ENCODE data around the gene STAC3.

STAC3 gene

GRCh38 chr12:57262126-57262822 lies 11.3 kb upstream of the STAC3 start:
- ATAC-seq (no peak), DNase-seq (ENCODE audit: low spot score in 2 of 2) (no peak)
- Mint-ChIP-seq H3K27ac (no peak overlapping the region), H3K9me3 (no peaks in the 10 kb centered on the region), H3K4me3 (no peak overlapping the region), H3K4me1 (no peaks in the 10 kb centered on the region), H3K36me3 (peaks cover 67% of the 10 kb centered on the region)

- no peak overlapping the region for H3K4me3 Mint-ChIP-seq
- no peak overlapping the region for H3K27ac Mint-ChIP-seq
- H3K9me3 Mint-ChIP-seq, result no peaks in the 10 kb centered on the region
- H3K36me3 Mint-ChIP-seq, result peaks cover 67% of the 10 kb centered on the region
- no peaks in the 10 kb centered on the region for H3K4me1 Mint-ChIP-seq
- no peak for DNase-seq (ENCODE audit: low spot score in 2 of 2)
- ATAC-seq, result no peak
Observed at GRCh38 chr12:57261428-57261865, 10.5 kb upstream of the STAC3 start.

- no peak for DNase-seq (ENCODE audit: low spot score in 2 of 2)
- Mint-ChIP-seq H3K36me3 (peaks cover 66% of the 10 kb centered on the region), H3K4me3 (no peak overlapping the region), H3K27ac (no peak overlapping the region), H3K4me1 (no peaks in the 10 kb centered on the region), H3K9me3 (no peaks in the 10 kb centered on the region)
- ATAC-seq, result no peak
Observed at GRCh38 chr12:57260366-57260765, 9.4 kb upstream of the STAC3 start.

- DNase-seq (ENCODE audit: low spot score in 2 of 2) (no peak), ATAC-seq (no peak)
- Mint-ChIP-seq H3K36me3 (peaks cover 62% of the 10 kb centered on the region), H3K4me1 (no peaks in the 10 kb centered on the region), H3K27ac (no peak overlapping the region), H3K4me3 (no peak overlapping the region), H3K9me3 (no peaks in the 10 kb centered on the region)
Observed at GRCh38 chr12:57258977-57259970, 8.3 kb upstream of the STAC3 start.

GRCh38 chr12:57255916-57256315 lies 4.9 kb upstream of the STAC3 start:
- Mint-ChIP-seq H3K27ac (no peak overlapping the region), H3K9me3 (no peaks in the 10 kb centered on the region), H3K4me1 (no peaks in the 10 kb centered on the region), H3K36me3 (peaks cover 59% of the 10 kb centered on the region), H3K4me3 (no peak overlapping the region)
- DNase-seq (ENCODE audit: low spot score in 2 of 2) (no peak), ATAC-seq (no peak)

- H3K27ac Mint-ChIP-seq, result no peak overlapping the region
- no peaks in the 10 kb centered on the region for H3K4me1 Mint-ChIP-seq
- no peaks in the 10 kb centered on the region for H3K9me3 Mint-ChIP-seq
- H3K4me3 Mint-ChIP-seq, result no peak overlapping the region
- H3K36me3 Mint-ChIP-seq, result peaks cover 48% of the 10 kb centered on the region
- DNase-seq (ENCODE audit: low spot score in 2 of 2) (no peak), ATAC-seq (no peak)
Observed at GRCh38 chr12:57254506-57255280, 3.7 kb upstream of the STAC3 start.

GRCh38 chr12:57250541-57250940 lies 446 bp downstream of the STAC3 start:
- Mint-ChIP-seq H3K9me3 (no peaks in the 10 kb centered on the region), H3K36me3 (peaks cover 15% of the 10 kb centered on the region)

GRCh38 chr12:57248934-57249742 lies 1.8 kb downstream of the STAC3 start:
- H3K27ac Mint-ChIP-seq, result peak overlapping the region; percentile 7
- no peak overlapping the region for H3K4me3 Mint-ChIP-seq
- H3K36me3 Mint-ChIP-seq, result peaks cover 9% of the 10 kb centered on the region
- no peak for ATAC-seq
- DNase-seq (ENCODE audit: low spot score in 2 of 2), result no peak
- peaks cover 3% of the 10 kb centered on the region for H3K4me1 Mint-ChIP-seq
- H3K9me3 Mint-ChIP-seq, result no peaks in the 10 kb centered on the region

More at GRCh38 chr12:57250541-57250940, 446 bp downstream of the STAC3 start:
- no peak overlapping the region for H3K4me3 Mint-ChIP-seq
- ATAC-seq, result no peak
- no peak for DNase-seq (ENCODE audit: low spot score in 2 of 2)
- no peaks in the 10 kb centered on the region for H3K4me1 Mint-ChIP-seq
- H3K27ac Mint-ChIP-seq, result no peak overlapping the region

- no peaks in the 10 kb centered on the region for H3K9me3 Mint-ChIP-seq
- peaks cover 24% of the 10 kb centered on the region for H3K4me1 Mint-ChIP-seq
- H3K27ac Mint-ChIP-seq, result no peak overlapping the region
- ATAC-seq (no peak), DNase-seq (ENCODE audit: low spot score in 2 of 2) (no peak)
- H3K36me3 Mint-ChIP-seq, result no peaks in the 10 kb centered on the region
- no peak overlapping the region for H3K4me3 Mint-ChIP-seq
Observed at GRCh38 chr12:57247041-57247440, 3.9 kb downstream of the STAC3 start.

- ATAC-seq, result no peak
- Mint-ChIP-seq H3K4me1 (peaks cover 52% of the 10 kb centered on the region), H3K27ac (no peak overlapping the region), H3K36me3 (peaks cover 12% of the 10 kb centered on the region), H3K9me3 (no peaks in the 10 kb centered on the region), H3K4me3 (peak overlapping the region; percentile 85)
- DNase-seq (ENCODE audit: low spot score in 2 of 2), result no peak
Observed at GRCh38 chr12:57244312-57244696, 6.7 kb downstream of the STAC3 start.

- DNase-seq (ENCODE audit: low spot score in 2 of 2), result peak; percentile 78 to 91
- H3K36me3 Mint-ChIP-seq, result peaks cover 16% of the 10 kb centered on the region
- H3K27ac Mint-ChIP-seq, result no peak overlapping the region
- H3K9me3 Mint-ChIP-seq, result no peaks in the 10 kb centered on the region
- peak overlapping the region; percentile 85 for H3K4me3 Mint-ChIP-seq
- H3K4me1 Mint-ChIP-seq, result peaks cover 57% of the 10 kb centered on the region
- peak; percentile 20 for ATAC-seq
Observed at GRCh38 chr12:57243521-57244311, 7.3 kb downstream of the STAC3 start.

- Mint-ChIP-seq H3K27ac (peak overlapping the region; percentile 48), H3K9me3 (no peaks in the 10 kb centered on the region), H3K36me3 (peaks cover 21% of the 10 kb centered on the region), H3K4me1 (peaks cover 66% of the 10 kb centered on the region), H3K4me3 (peak overlapping the region; percentile 85)
- DNase-seq (ENCODE audit: low spot score in 2 of 2) (peak; percentile 63 to 87), ATAC-seq (peak; percentile 9)
Observed at GRCh38 chr12:57242691-57243454, 8.1 kb downstream of the STAC3 start.

GRCh38 chr12:57242329-57242690 lies 8.7 kb downstream of the STAC3 start:
- H3K4me1 Mint-ChIP-seq, result peaks cover 72% of the 10 kb centered on the region
- peaks cover 27% of the 10 kb centered on the region for H3K36me3 Mint-ChIP-seq
- H3K4me3 Mint-ChIP-seq, result peak overlapping the region; percentile 85
- DNase-seq (ENCODE audit: low spot score in 2 of 2), result no peak
- H3K9me3 Mint-ChIP-seq, result no peaks in the 10 kb centered on the region
- H3K27ac Mint-ChIP-seq, result peak overlapping the region; percentile 48
- ATAC-seq, result no peak

Measured in stimulated activated effector memory CD8-positive, alpha-beta T cell treated with anti-CD3 and anti-CD28 coated beads, Interleukin-12 subunit alpha, Interleukin-12 subunit beta, amount 100 ng/mL, for 72 hours (primary cell).